ENCODE data around the gene MAL. TPM values are rescaled to one million over a fixed set of nuclear protein-coding genes. Genes with fewer than 3 reads are reported as not detected.

Gene MAL
- total RNA-seq, 1 donor from 2014 or later = not detected

GRCh38 chr2:95046371-95047112 lies 21.0 kb downstream of the MAL start:
- H3K27ac Mint-ChIP-seq (ENCODE audit: unreplicated experiment) = no peak overlapping the region
- H3K36me3 Mint-ChIP-seq (ENCODE audit: low read depth) = no peaks in the 10 kb centered on the region
- H3K4me3 Mint-ChIP-seq (ENCODE audit: unreplicated experiment) = no peak overlapping the region
- peak; percentile 86 for DNase-seq (ENCODE audit: low spot score)
- peaks cover 30% of the 10 kb centered on the region for H3K27me3 Mint-ChIP-seq (ENCODE audit: low read depth)
- peaks cover 9% of the 10 kb centered on the region for H3K4me1 Mint-ChIP-seq (ENCODE audit: low read depth)
- no peaks in the 10 kb centered on the region for H3K9me3 Mint-ChIP-seq (ENCODE audit: low read depth)
- no peak for TF ChIP-seq CTCF (IDR thresholded peaks at IDR 0.05)

- peak; percentile 81 for DNase-seq (ENCODE audit: low spot score)
- peaks cover 9% of the 10 kb centered on the region for H3K4me1 Mint-ChIP-seq (ENCODE audit: low read depth)
- no peaks in the 10 kb centered on the region for H3K36me3 Mint-ChIP-seq (ENCODE audit: low read depth)
- H3K27ac Mint-ChIP-seq (ENCODE audit: unreplicated experiment) = no peak overlapping the region
- no peaks in the 10 kb centered on the region for H3K9me3 Mint-ChIP-seq (ENCODE audit: low read depth)
- no peak for TF ChIP-seq CTCF (IDR thresholded peaks at IDR 0.05)
- peaks cover 32% of the 10 kb centered on the region for H3K27me3 Mint-ChIP-seq (ENCODE audit: low read depth)
- H3K4me3 Mint-ChIP-seq (ENCODE audit: unreplicated experiment) = no peak overlapping the region
These were observed 22.4 kb downstream of the MAL start for GRCh38 chr2:95047629-95048510.

DNA sequence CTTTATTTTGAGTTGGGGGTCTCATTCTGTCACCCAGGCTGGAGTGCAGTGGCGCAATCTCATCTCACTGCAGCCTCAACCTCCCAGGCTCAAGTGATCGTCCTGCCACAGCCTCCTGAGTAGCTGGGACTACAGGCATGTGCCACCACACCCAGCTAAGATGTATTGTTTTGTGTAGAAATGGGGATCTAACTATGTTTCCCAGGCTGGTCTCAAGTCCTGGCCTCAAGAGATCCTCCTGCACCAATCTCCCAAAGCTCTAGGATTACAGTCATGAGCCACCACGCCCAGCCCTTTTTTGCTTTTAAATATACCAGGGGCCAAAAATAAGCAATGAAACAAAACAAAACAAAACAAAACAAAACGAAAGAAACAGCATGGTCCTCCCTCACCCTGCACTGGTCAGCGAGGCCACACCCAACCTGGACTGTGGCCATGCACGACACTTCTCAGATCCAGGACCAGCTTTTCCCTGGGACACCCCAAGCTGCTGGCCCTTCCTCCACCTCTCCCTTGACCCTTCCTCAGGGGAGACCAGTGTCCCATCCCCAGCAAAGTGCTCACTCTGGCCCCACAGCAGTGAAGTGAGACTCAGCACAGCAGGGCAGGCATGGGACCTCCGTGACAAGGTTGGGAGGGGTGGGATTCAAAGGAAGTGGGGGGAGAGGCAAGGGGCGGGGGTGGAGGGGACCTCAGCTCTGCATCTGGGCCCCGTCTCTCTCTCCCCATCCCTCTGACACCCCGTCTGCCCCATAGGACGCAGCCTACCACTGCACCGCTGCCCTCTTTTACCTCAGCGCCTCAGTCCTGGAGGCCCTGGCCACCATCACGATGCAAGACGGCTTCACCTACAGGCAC lies 23.5 kb downstream of the MAL start:
- H3K27ac Mint-ChIP-seq (ENCODE audit: unreplicated experiment) = no peak overlapping the region
- peaks cover 35% of the 10 kb centered on the region for H3K27me3 Mint-ChIP-seq (ENCODE audit: low read depth)
- TF ChIP-seq CTCF (IDR thresholded peaks at IDR 0.05) = no peak
- no peaks in the 10 kb centered on the region for H3K4me1 Mint-ChIP-seq (ENCODE audit: low read depth)
- H3K4me3 Mint-ChIP-seq (ENCODE audit: unreplicated experiment) = no peak overlapping the region
- no peaks in the 10 kb centered on the region for H3K36me3 Mint-ChIP-seq (ENCODE audit: low read depth)
- no peaks in the 10 kb centered on the region for H3K9me3 Mint-ChIP-seq (ENCODE audit: low read depth)
- peak; percentile 38 for DNase-seq (ENCODE audit: low spot score)

- TF ChIP-seq CTCF (IDR thresholded peaks at IDR 0.05) = no peak
- DNase-seq (ENCODE audit: low spot score) = peak; percentile 62
- Mint-ChIP-seq H3K27me3 (ENCODE audit: low read depth) (peaks cover 38% of the 10 kb centered on the region), H3K4me3 (ENCODE audit: unreplicated experiment) (no peak overlapping the region), H3K27ac (ENCODE audit: unreplicated experiment) (no peak overlapping the region), H3K36me3 (ENCODE audit: low read depth) (no peaks in the 10 kb centered on the region), H3K9me3 (ENCODE audit: low read depth) (no peaks in the 10 kb centered on the region), H3K4me1 (ENCODE audit: low read depth) (no peaks in the 10 kb centered on the region)
These were observed 24.1 kb downstream of the MAL start for GRCh38 chr2:95049683-95049955.

GRCh38 chr2:95049961-95050360 lies 24.5 kb downstream of the MAL start:
- no peak overlapping the region for H3K4me3 Mint-ChIP-seq (ENCODE audit: unreplicated experiment)
- no peaks in the 10 kb centered on the region for H3K9me3 Mint-ChIP-seq (ENCODE audit: low read depth)
- H3K27ac Mint-ChIP-seq (ENCODE audit: unreplicated experiment) = no peak overlapping the region
- no peak for TF ChIP-seq CTCF (IDR thresholded peaks at IDR 0.05)
- H3K36me3 Mint-ChIP-seq (ENCODE audit: low read depth) = no peaks in the 10 kb centered on the region
- DNase-seq (ENCODE audit: low spot score) = peak; percentile 28
- H3K27me3 Mint-ChIP-seq (ENCODE audit: low read depth) = peaks cover 38% of the 10 kb centered on the region
- no peaks in the 10 kb centered on the region for H3K4me1 Mint-ChIP-seq (ENCODE audit: low read depth)

Data from chondrocyte (in vitro differentiated cells).